Measurements from ENCODE around the gene ZNF500. TPM values are rescaled to one million over a fixed set of nuclear protein-coding genes. Genes with fewer than 3 reads are reported as not detected.

The ZNF500 gene
- total and polyA plus RNA-seq, 10 of the 15 experiments (the other 5 are each of a cell fraction or from before 2014, with no cell fraction given), result 0.99 to 13.1 (median 5.5) TPM

GRCh38 chr16:4706871-4707270 lies 60.1 kb downstream of the ZNF500 start:
- Histone ChIP-seq H3K9me3 (replicated peaks; ENCODE audit: control insufficient read depth, insufficient read depth, low read length) (no peaks in the 10 kb centered on the region), H4K20me1 (ENCODE audit: control insufficient read depth, insufficient read depth) (no peaks in the 10 kb centered on the region), H3K9ac (ENCODE audit: control insufficient read depth, insufficient read depth, low read length) (no peak overlapping the region), H2AFZ (ENCODE audit: control insufficient read depth, low read depth, low read length) (no peak overlapping the region), H3K27me3 (replicated peaks in 1 of 2; ENCODE audit: control insufficient read depth in 2 of 2, insufficient read depth in 2 of 2, low read length in 1 of 2) (no peaks in the 10 kb centered on the region), H3K4me3 (no peak overlapping the region), H3K79me2 (ENCODE audit: control insufficient read depth, insufficient read depth, low read length) (no peaks in the 10 kb centered on the region), H3K27ac (ENCODE audit: control insufficient read depth, insufficient read depth) (no peak overlapping the region), H3K4me2 (ENCODE audit: control insufficient read depth, insufficient read depth) (no peak overlapping the region), H3K36me3 (ENCODE audit: control insufficient read depth in 2 of 2, insufficient read depth in 2 of 2, low read length in 1 of 2) (peaks cover 0 to 8% of the 10 kb centered on the region in 2 experiments; a peak in 3 of 4 replicates), H3K4me1 (ENCODE audit: control insufficient read depth, insufficient read depth, low read length) (no peaks in the 10 kb centered on the region)
- ChIA-PET CTCF (no interaction called here), SMC1A (ENCODE audit: uncharacterized antibody, unreplicated experiment) (interaction anchor here (0.7 kb wide), 1 partner anchor 270 kb away, joined by 3 read pairs; no protein-coding TSS in a partner anchor), RAD21 (ENCODE audit: unreplicated experiment) (no interaction called here), POLR2A (no interaction called here)
- WGBS (ENCODE audit: insufficient coverage, insufficient replicate concordance, low lambda C conversion rate, missing lambda C conversion rate), result 82% methylated on average over 7 of the region's 7 CpGs
- in situ Hi-C loops (cut with MboI) (no loop called here), intact Hi-C loops (cut with micrococcal nuclease; ENCODE audit: unreplicated experiment) (no loop called here)
- no peak for TF ChIP-seq BACH1 (IDR thresholded peaks at IDR 0.05; ENCODE audit: borderline replicate concordance)
- no peak for TF ChIP-seq IKZF1 (conservative IDR thresholded peaks at IDR 0.05)
- TF ChIP-seq MEF2A (IDR thresholded peaks at IDR 0.05; ENCODE audit: insufficient read depth, low read depth, low read length), result no peak
- no peak for TF ChIP-seq SP1 (IDR thresholded peaks at IDR 0.05; ENCODE audit: low read depth, low read length)
- no peak for TF ChIP-seq NR2F1 (conservative IDR thresholded peaks at IDR 0.05)
- no peak for TF ChIP-seq NKRF (conservative IDR thresholded peaks at IDR 0.05)
- TF ChIP-seq SREBF1 (IDR thresholded peaks at IDR 0.05; ENCODE audit: low read length), result no peak
- TF ChIP-seq BCLAF1 (IDR thresholded peaks at IDR 0.05), result no peak
- TF ChIP-seq IRF3 (IDR thresholded peaks at IDR 0.05), result no peak
- TF ChIP-seq SRF (IDR thresholded peaks at IDR 0.05; ENCODE audit: low read depth in 2 of 2, low read length in 2 of 2), result no peak
- TF ChIP-seq NR2C1 (IDR thresholded peaks at IDR 0.05), result no peak
- no peak for TF ChIP-seq STAT1 (conservative IDR thresholded peaks at IDR 0.05)
- no peak for TF ChIP-seq SREBF2 (IDR thresholded peaks at IDR 0.05; ENCODE audit: low read length)
- TF ChIP-seq MTA3 (IDR thresholded peaks at IDR 0.05; ENCODE audit: borderline replicate concordance, low read length), result no peak
- no peak for TF ChIP-seq JUND (IDR thresholded peaks at IDR 0.05; ENCODE audit: low read depth, low read length)
- no peak for TF ChIP-seq TCF7 (IDR thresholded peaks at IDR 0.05; ENCODE audit: borderline replicate concordance)
- no peak for TF ChIP-seq SPI1 (IDR thresholded peaks at IDR 0.05; ENCODE audit: borderline replicate concordance, insufficient read depth, low read depth, low read length)
- BruUV-seq (replicated peaks), result no TSS peak
- ATAC-seq (no peak), FAIRE-seq (no peak), DNase-seq (ENCODE audit: low read depth, low spot score) (no peak)
